PFSK-1 (cell line): ENCODE results near the gene TMEM45A.

Experiments used
- FOXP2 ChIP-seq: optimal IDR thresholded peaks from 2 replicates; pipeline ENCODE3; 2011; ENCODE audit warnings: borderline replicate concordance, control low read depth, inconsistent platforms; ENCODE audit not compliant: insufficient read depth; ENCODE audit errors: extremely low read length, extremely low read depth
- POLR2AphosphoS5 ChIP-seq: IDR thresholded peaks from 2 replicates; pipeline ENCODE4 v1.6.1; 2012; ENCODE audit warnings: low read depth, mild to moderate bottlenecking, control low read depth, low read length, moderate library complexity
- REST ChIP-seq, 2 experiments: IDR thresholded peaks; 2 replicates each; pipeline versions ENCODE4 v1.6.1 to v1.8.0; 2011 to 2012; ENCODE audit warnings: low read depth in 2 of 2, low read length in 2 of 2, control low read depth in 1 of 2, inconsistent platforms in 1 of 2, mild to moderate bottlenecking in 1 of 2, moderate library complexity in 1 of 2; ENCODE audit not compliant: insufficient read depth in 1 of 2
- TAF1 ChIP-seq: IDR thresholded peaks from 2 replicates; pipeline ENCODE4 v1.6.1; 2012; ENCODE audit warnings: low read length, control low read depth, borderline replicate concordance; ENCODE audit not compliant: insufficient read depth

GRCh38 chr3:100517276-100517675 lies 24.9 kb downstream of the TMEM45A start:
- TF ChIP-seq TAF1, result no peak
- TF ChIP-seq REST (IDR thresholded peaks at IDR 0.05; ENCODE audit: insufficient read depth in 1 of 2, low read depth in 2 of 2, low read length in 2 of 2), result no peak
- TF ChIP-seq POLR2AphosphoS5, result no peak
- TF ChIP-seq FOXP2, result no peak
